GM12878 (cell line): ENCODE data around the gene F12. TPM values are rescaled to one million over a fixed set of nuclear protein-coding genes. Genes with fewer than 3 reads are reported as not detected.

Experiments used
- BCL3 ChIP-seq: IDR thresholded peaks from 2 replicates; pipeline ENCODE4 v1.6.1; 2011; ENCODE audit warnings: borderline replicate concordance, low read depth, mild to moderate bottlenecking, moderate library complexity, low read length; ENCODE audit not compliant: insufficient read depth, poor library complexity, severe bottlenecking
- CREB1 ChIP-seq: IDR thresholded peaks from 2 replicates; pipeline ENCODE4 v1.6.1; 2012; ENCODE audit warnings: low read depth, mild to moderate bottlenecking, inconsistent platforms
- EGR1 ChIP-seq, 2 experiments: IDR thresholded peaks; 1 replicate in 1 of 2; 2 replicates in 1 of 2; pipeline ENCODE4 v1.6.1; 2011 to 2012; ENCODE audit warnings: low read depth in 2 of 2, low read length in 2 of 2, borderline replicate concordance in 1 of 2, mild to moderate bottlenecking in 1 of 2, moderate library complexity in 1 of 2
- ELK1 ChIP-seq: IDR thresholded peaks from 2 replicates; pipeline ENCODE4 v1.6.1; 2012; ENCODE audit warnings: low read depth, low read length, improper control_type of control experiment
- EP300 ChIP-seq, 2 experiments: fragments of 150-350 bp in 1 of 2; IDR thresholded peaks; 2 replicates each; pipeline ENCODE4 v1.6.1; 2011 to 2012; ENCODE audit warnings: low read depth in 2 of 2, low read length in 2 of 2, borderline replicate concordance in 1 of 2, improper control_type of control experiment in 1 of 2, inconsistent platforms in 1 of 2; ENCODE audit not compliant: control insufficient read depth in 1 of 2
- FOS ChIP-seq: IDR thresholded peaks from 3 replicates; pipeline ENCODE4 v1.6.1; 2011; ENCODE audit warnings: borderline replicate concordance; ENCODE audit not compliant: insufficient read length; ENCODE audit errors: extremely low read depth
- FOXK2 ChIP-seq: fragments of 450-650 bp; IDR thresholded peaks from 2 replicates; pipeline ENCODE4 v1.6.1; 2017; ENCODE audit warnings: mild to moderate bottlenecking, moderate library complexity
- HDAC6 ChIP-seq: fragments of 200-600 bp; sonication (generic); IDR thresholded peaks from one replicate; pipeline ENCODE4 v1.8.0; 2017; ENCODE audit warnings: antibody characterized with exemption; ENCODE audit not compliant: unreplicated experiment
- IKZF1 ChIP-seq: fragments of 450-650 bp; conservative IDR thresholded peaks from 2 replicates; pipeline ENCODE4 v1.6.1; 2017; ENCODE audit warnings: antibody characterized with exemption, mild to moderate bottlenecking
- IKZF2 ChIP-seq, 2 experiments: fragments of 450-650 bp; IDR thresholded peaks; 2 replicates each; pipeline ENCODE4 v1.6.1; 2017; ENCODE audit warnings: mild to moderate bottlenecking in 2 of 2, moderate library complexity in 2 of 2
- KLF5 ChIP-seq: fragments of 450-650 bp; IDR thresholded peaks from 2 replicates; pipeline ENCODE4 v1.6.1; 2014; ENCODE audit warnings: mild to moderate bottlenecking; ENCODE audit not compliant: partially characterized antibody
- LARP7 ChIP-seq: fragments of 450-650 bp; IDR thresholded peaks from 2 replicates; pipeline ENCODE4 v1.6.1; 2017; ENCODE audit warnings: mild to moderate bottlenecking
- NFXL1 ChIP-seq: fragments of 450-650 bp; IDR thresholded peaks from 2 replicates; pipeline ENCODE4 v1.6.1; 2017; ENCODE audit warnings: antibody characterized with exemption, mild to moderate bottlenecking, borderline replicate concordance
- PAX8 ChIP-seq: fragments of 450-650 bp; IDR thresholded peaks from 2 replicates; pipeline ENCODE4 v1.6.1; 2017; ENCODE audit warnings: mild to moderate bottlenecking, moderate library complexity
- POU2F2 ChIP-seq: IDR thresholded peaks from 3 replicates; pipeline ENCODE4 v1.6.1; 2011; ENCODE audit warnings: low read depth, mild to moderate bottlenecking, low read length, borderline replicate concordance
- RFX5 ChIP-seq: IDR thresholded peaks from 2 replicates; pipeline ENCODE4 v1.6.1; 2011; ENCODE audit warnings: low read depth, low read length, improper control_type of control experiment
- RUNX3 ChIP-seq: IDR thresholded peaks from 2 replicates; pipeline ENCODE4 v1.6.1; 2012; ENCODE audit warnings: low read length, inconsistent platforms
- TBL1XR1 ChIP-seq: IDR thresholded peaks from 2 replicates; pipeline ENCODE4 v1.6.1; 2012; ENCODE audit warnings: low read depth, low read length, improper control_type of control experiment
- TCF12 ChIP-seq: IDR thresholded peaks from 2 replicates; pipeline ENCODE4 v1.6.1; 2011; ENCODE audit warnings: low read depth, mild to moderate bottlenecking, low read length
- TCF7 ChIP-seq: IDR thresholded peaks from 2 replicates; pipeline ENCODE4 v1.6.1; 2014; ENCODE audit warnings: antibody characterized with exemption, borderline replicate concordance
- ZBED1 ChIP-seq: IDR thresholded peaks from 2 replicates; pipeline ENCODE4 v1.6.1; 2016; ENCODE audit warnings: borderline replicate concordance
- ZBTB11 ChIP-seq: fragments of 450-650 bp; formaldehyde crosslinking; IDR thresholded peaks from 2 replicates; pipeline ENCODE4 v1.5.0; 2022; ENCODE audit warnings: mild to moderate bottlenecking, missing genetic modification characterization
- ZNF207 ChIP-seq: fragments of 450-650 bp; IDR thresholded peaks from 2 replicates; pipeline ENCODE4 v1.6.1; 2014; ENCODE audit warnings: antibody characterized with exemption, mild to moderate bottlenecking, borderline replicate concordance
- ZNF274 ChIP-seq: IDR thresholded peaks from one replicate; pipeline ENCODE4 v1.8.0; 2011; ENCODE audit not compliant: insufficient read length, insufficient read depth
- ZNF622 ChIP-seq: fragments of 450-650 bp; IDR thresholded peaks from 2 replicates; pipeline ENCODE4 v1.6.1; 2017; ENCODE audit warnings: mild to moderate bottlenecking, inconsistent platforms
- ZZZ3 ChIP-seq: IDR thresholded peaks from 2 replicates; pipeline ENCODE4 v1.6.1; 2011; ENCODE audit warnings: low read depth; ENCODE audit not compliant: control insufficient read depth, insufficient read length
- polyA plus RNA-seq, 11 experiments: library from polyadenylated mRNA; depleted of rRNA in 4 of 11; unstranded in 6 of 11; stranded (reverse) in 5 of 11; fragments of >200 nt; fragmentation: Nextera tagmentation in 4 of 11; fragmentation: Illumina TruSeq in 1 of 11; extraction: Ambion mirVana in 4 of 11; extraction: Trizol in 1 of 11; gene quantifications; 1 replicate in 1 of 11; 2 replicates in 10 of 11; pipeline versions ENCODE4 v1.2.1 to v1.2.3, GENCODE V29; 2011 to 2016; ENCODE audit warnings: inconsistent platforms in 2 of 11, missing spikeins in 2 of 11, low read depth in 1 of 11
- total RNA-seq, 4 experiments: library from RNA; depleted of rRNA in 3 of 4; stranded (reverse); fragments of >200 nt in 3 of 4; fragmentation: Illumina TruSeq in 1 of 4; extraction: Trizol in 1 of 4; gene quantifications; 2 replicates each; pipeline versions ENCODE4 v1.2.1 to v1.2.3, GENCODE V29; 2013 to 2021

Gene F12
- total and polyA plus RNA-seq, 10 of the 15 experiments (the other 5 are each of a cell fraction or from before 2014, with no cell fraction given), result 0.25 to 11.3 (median 5.5) TPM

GRCh38 chr5:177431317-177432142, 22.2 kb upstream of the F12 start (continued):
- no peak for TF ChIP-seq FOS
- TF ChIP-seq ZZZ3, result no peak
- no peak for TF ChIP-seq CREB1
- TF ChIP-seq ZNF622, result no peak
- no peak for TF ChIP-seq TCF7
- TF ChIP-seq ELK1, result peak; percentile 44; the same call in 1 of the 2 replicates
- TF ChIP-seq TCF12, result peak; percentile 98
- TF ChIP-seq EGR1 (IDR thresholded peaks at IDR 0.05; ENCODE audit: borderline replicate concordance in 1 of 2, low read depth in 2 of 2, low read length in 2 of 2), result no peak; a peak in 1 of 3 replicates
- TF ChIP-seq PAX8, result no peak
- no peak for TF ChIP-seq POU2F2
- peak; percentile 93 for TF ChIP-seq NFXL1
- peak; percentile 69; the same call in 1 of the 2 replicates for TF ChIP-seq ZNF207
- TF ChIP-seq IKZF1, result peak; percentile 97
- no peak for TF ChIP-seq KLF5
- peak; percentile 98 for TF ChIP-seq ZBED1
- peak; percentile 55 to 61; a peak in 3 of 4 replicates for TF ChIP-seq EP300 (IDR thresholded peaks at IDR 0.05; ENCODE audit: borderline replicate concordance in 1 of 2, control insufficient read depth in 1 of 2, low read depth in 2 of 2, low read length in 2 of 2)
- TF ChIP-seq RFX5, result no peak
- TF ChIP-seq TBL1XR1, result peak; percentile 50; the same call in 1 of the 2 replicates
- peak; percentile 34 for TF ChIP-seq LARP7
- no peak for TF ChIP-seq RUNX3
- no peak for TF ChIP-seq HDAC6
- peak; percentile 89 to 91 for TF ChIP-seq IKZF2 (IDR thresholded peaks at IDR 0.05)
- TF ChIP-seq ZNF274, result no peak
- TF ChIP-seq FOXK2, result no peak
- TF ChIP-seq ZBTB11, result no peak
- TF ChIP-seq BCL3, result peak; percentile 5
